Fibroblast of skin of abdomen (primary cell): ENCODE measurements around the gene TSPAN3.

Experiments used
- DNase-seq: peaks from one replicate; pipeline ENCODE4 v3.0.0-alpha.2; 2013

Gene TSPAN3

GRCh38 chr15:77021803-77022381 is 49.0 kb downstream of the TSPAN3 start:
- peak; percentile 78 for DNase-seq

GRCh38 chr15:77021088-77021481 is 49.8 kb downstream of the TSPAN3 start:
- no peak for DNase-seq

DNA sequence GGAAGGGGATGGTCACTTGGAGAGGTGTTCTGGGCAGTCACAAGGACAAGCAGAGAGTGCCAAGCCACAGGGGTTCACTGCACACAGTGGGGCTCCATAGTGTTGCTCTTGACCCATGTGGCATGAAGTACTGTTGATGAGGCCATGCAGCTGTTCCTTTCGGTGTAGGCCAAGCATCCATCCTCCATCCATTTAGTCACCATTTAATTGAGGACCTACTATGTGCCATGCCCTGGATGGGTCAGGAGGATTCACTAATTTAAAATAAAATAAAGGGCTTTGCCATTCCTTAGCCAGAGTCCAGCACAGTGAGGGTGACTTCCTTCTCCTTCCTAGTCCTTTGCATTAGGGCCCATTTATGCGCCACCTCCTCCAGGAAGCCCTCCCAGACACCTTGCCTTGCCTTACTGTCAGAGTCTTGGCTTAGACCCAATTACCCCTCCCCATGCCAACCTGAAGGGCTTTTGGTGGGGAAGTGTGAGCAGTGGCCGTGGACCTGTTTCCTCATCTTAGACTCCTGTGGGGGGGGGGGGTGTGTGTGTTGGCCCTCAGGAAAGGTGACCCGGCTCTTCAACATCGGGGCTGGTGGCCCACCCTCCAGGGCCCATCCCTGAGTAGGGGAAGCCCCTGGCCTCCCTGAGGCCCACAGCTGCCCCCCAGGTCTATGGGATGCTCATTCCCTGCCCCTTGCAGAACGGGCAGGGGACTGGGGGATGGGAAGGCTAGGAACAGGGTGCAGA is 50.4 kb downstream of the TSPAN3 start:
- DNase-seq: no peak

GRCh38 chr15:77019521-77020331 is 51.2 kb downstream of the TSPAN3 start:
- DNase-seq: peak; percentile 36

DNA sequence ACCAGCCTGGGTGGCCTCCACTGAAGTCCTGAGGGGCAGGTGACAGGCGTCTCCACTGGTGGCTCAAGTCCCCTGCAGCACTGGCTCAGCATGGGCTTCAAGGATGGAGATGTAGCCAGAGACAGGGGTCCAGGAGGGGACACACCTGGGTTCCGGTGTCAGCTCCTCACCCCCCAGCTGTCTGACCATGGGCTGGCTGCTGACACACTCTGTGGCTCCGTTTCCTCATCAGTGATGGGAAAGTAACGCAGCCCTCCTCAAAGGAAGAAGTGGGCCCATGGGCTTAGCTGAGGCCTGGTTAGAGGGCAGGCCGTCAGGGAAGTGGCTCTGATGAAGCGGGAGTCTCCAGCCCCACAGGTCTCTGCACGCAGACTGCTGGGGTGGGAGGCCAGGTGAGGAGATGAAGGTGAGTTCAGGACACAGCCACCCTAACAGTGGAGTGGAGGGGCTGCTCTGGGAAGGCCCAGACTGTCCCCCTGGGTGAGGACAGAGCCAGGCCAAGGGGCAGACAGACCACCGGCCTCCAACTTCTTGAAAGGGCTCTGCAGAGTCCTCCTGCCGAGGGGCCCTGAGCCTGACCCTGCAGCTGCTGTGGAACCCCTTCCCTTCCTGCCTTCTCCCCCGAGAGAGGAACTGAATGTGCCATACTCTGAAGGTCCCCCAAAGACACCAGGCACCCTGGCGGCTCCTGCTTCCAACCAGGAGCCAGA is 52.0 kb downstream of the TSPAN3 start:
- DNase-seq: no peak

- no peak for DNase-seq
These were observed 52.9 kb downstream of the TSPAN3 start for GRCh38 chr15:77017761-77018720.

- DNase-seq: no peak
These were observed 53.7 kb downstream of the TSPAN3 start for GRCh38 chr15:77017091-77017660.

GRCh38 chr15:77016321-77016695 is 54.6 kb downstream of the TSPAN3 start:
- no peak for DNase-seq

- no peak for DNase-seq
These were observed 55.1 kb downstream of the TSPAN3 start for GRCh38 chr15:77015646-77016320.

DNA sequence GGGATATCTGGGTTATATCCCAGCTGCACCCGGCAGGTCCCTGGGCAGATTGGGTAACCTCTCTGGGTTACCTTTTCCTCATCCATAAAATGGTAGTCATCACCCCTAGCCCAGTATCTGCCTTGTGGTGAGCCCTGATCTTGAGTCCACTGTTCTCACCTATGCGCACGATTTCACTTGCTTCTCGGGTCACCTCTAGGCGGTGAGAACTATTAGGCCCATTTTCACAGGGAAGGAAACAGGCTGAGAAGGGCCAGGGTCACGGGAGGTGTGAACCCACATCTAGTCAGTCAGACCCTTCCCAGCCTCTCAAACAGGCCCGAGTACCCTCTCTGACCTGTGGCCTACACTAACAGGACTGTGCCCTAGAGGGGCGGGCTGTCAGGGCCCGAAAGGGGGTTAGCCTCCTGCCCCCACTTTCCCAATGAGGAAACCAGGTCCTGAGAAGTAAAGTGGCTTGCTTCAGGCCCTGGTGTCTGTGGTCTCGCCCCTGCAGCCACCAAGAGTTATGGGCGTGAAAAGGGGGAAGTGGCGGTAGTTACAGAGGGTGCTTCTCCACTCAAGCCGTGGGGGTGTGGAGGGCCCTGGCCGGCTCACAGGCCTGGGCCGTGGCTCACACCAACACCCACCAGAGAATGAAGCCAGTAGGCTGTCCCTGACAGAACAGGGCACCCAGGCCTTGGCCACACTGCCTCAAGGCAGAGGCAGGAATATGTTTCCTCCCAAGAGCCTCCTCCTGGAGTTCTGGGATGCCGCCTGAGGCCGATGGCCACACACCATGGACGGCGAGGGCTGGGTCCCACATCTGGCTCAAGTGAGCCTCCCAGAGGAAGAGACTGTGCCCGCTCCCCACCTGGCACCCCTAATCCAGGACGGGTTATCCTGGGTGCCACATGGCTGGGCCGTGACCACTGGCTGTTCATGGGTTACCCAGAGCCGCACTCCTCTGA is 56.5 kb downstream of the TSPAN3 start:
- DNase-seq: no peak

DNA sequence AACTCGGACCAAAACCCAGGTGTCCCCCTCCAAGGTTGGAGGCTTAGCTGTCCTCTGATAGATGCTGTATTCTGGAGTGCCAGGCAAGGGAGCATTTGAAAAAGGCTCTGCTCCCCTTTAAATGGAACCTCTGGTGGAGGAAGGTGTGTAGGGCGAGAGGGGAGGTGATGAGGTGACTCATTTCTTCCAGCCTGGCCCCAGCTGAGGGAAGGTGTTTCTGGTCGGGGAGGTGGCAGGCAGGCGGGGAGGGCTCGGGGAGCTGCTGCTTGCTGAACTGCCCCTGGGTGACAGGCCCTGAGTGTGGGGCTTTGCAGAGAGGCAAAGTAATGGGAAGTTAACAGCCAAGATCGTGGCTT is 57.2 kb downstream of the TSPAN3 start:
- DNase-seq: no peak

GRCh38 chr15:77012868-77013267 is 58.0 kb downstream of the TSPAN3 start:
- no peak for DNase-seq

GRCh38 chr15:77012117-77012712 is 58.7 kb downstream of the TSPAN3 start:
- DNase-seq: no peak

DNA sequence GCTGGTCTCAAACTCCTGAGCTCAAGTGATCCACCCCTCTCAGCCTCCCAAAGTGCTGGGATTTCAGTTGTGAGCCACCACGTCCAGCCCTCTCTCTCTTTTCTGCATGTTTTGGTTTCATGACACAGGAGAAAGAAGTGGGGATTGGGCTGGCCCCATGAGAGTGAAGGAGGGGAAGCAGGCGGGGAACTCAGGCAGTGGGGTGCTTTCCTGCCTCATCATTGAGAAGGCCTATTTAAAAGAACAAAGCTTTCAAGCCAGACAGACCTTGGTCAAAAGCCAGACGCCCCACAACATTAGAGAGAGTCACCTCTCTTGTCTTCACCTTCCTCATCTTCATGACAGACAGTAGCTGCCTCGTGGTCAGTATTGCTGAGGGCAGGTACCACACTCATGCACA is 60.1 kb downstream of the TSPAN3 start:
- no peak for DNase-seq

DNA sequence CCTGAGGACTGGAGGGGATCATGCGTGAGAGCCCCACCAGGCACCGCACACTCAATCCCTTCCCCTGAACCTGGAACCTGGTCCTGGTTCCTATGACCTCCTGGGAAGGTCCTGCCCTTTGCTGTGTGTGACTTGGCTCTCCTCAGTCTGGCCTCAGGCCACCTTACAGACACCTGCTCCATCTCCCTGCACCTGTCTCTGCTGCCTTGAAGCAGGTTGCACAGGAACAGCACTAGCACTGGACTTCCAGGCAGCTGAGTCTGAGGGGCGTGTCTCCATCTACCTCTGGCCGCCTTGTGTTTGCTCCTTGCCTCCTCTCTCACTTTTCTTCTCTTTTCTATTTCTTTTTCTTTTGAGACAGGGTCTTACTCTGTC is 60.6 kb downstream of the TSPAN3 start:
- no peak for DNase-seq

DNA sequence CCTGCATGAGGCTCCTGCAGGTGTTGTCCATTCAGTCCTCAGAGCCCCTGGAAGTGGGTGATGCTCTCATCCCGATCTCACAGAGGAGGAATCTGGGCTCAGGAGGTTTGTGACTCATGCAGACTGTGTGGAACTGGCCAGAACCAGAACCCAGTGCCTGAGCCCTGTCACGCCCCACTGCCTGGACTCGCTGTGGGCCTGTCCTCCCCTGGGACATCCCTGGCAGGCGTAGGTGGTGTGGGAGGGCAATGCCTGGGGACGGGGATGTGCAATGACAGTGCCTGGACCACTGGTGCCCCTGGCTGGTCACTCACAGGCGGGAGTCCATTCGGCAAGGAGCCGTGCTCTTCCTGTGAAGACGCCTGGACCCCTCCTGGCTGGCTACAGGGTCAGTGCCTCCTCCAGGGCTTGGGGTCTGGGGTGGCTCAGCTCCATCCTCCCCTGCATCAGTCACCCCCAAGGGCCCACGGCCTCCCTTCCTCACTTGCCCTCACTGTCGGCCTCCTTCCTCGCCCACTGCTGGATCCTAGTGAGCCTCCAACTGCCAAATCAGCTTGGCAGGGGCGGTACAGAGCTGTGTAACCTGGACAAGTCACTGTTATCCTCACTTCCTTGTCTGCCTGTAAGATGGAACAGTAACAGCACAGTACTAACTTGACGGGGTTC is 61.1 kb downstream of the TSPAN3 start:
- no peak for DNase-seq

- no peak for DNase-seq
These were observed 61.7 kb downstream of the TSPAN3 start for GRCh38 chr15:77009176-77009575.

DNA sequence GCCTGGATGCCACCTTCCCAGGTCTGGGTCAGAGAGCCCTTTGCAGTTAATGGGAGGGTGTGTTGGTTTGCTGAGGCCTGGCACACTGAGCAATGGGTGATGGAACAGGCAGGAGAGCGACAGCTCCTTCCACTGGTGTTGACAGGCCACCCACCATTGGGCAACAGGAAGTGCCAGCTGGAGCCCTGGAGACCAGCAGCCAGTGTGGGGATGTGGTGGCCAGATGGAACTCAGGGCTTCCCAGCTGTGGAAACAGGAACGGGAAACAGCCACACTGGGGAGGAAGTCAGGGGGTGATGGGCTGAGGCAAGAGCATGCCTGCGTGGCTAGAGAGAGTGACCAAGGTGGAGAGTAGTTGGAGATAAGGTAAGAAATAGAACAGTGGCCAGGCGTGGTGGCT is 66.7 kb downstream of the TSPAN3 start:
- DNase-seq: no peak
